OCI-LY7 (cell line): ENCODE data around the gene GRID1.

Experiments used
- EZH2phosphoT487 ChIP-seq: fragments of 200-600 bp; sonication (generic); IDR thresholded peaks from 2 replicates; pipeline ENCODE4 v1.6.1; 2018; ENCODE audit warnings: low read depth, borderline replicate concordance, mild to moderate bottlenecking, mixed run types, antibody characterized with exemption, low read length, moderate library complexity, mixed read lengths
- TF ChIP-seq, protein P1 (sequence below): fragments of 200-600 bp; sonication (generic); conservative IDR thresholded peaks from 2 replicates; pipeline ENCODE4 v1.5.1; 2014; ENCODE audit warnings: mild to moderate bottlenecking, antibody characterized with exemption, low read length, moderate library complexity, mixed read lengths

- TF ChIP-seq, protein P1, sequence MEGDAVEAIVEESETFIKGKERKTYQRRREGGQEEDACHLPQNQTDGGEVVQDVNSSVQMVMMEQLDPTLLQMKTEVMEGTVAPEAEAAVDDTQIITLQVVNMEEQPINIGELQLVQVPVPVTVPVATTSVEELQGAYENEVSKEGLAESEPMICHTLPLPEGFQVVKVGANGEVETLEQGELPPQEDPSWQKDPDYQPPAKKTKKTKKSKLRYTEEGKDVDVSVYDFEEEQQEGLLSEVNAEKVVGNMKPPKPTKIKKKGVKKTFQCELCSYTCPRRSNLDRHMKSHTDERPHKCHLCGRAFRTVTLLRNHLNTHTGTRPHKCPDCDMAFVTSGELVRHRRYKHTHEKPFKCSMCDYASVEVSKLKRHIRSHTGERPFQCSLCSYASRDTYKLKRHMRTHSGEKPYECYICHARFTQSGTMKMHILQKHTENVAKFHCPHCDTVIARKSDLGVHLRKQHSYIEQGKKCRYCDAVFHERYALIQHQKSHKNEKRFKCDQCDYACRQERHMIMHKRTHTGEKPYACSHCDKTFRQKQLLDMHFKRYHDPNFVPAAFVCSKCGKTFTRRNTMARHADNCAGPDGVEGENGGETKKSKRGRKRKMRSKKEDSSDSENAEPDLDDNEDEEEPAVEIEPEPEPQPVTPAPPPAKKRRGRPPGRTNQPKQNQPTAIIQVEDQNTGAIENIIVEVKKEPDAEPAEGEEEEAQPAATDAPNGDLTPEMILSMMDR, result no peak
- TF ChIP-seq EZH2phosphoT487, result no peak
Observed at GRCh38 chr10:85888004-85888403, 478.6 kb downstream of the GRID1 start.
